Measurements from ENCODE around the gene KCNK3. TPM values are rescaled to one million over a fixed set of nuclear protein-coding genes. Genes with fewer than 3 reads are reported as not detected.

KCNK3 gene
- polyA plus RNA-seq, 3 donors, result 1.4 to 5.3 (median 2.0) TPM

DNA sequence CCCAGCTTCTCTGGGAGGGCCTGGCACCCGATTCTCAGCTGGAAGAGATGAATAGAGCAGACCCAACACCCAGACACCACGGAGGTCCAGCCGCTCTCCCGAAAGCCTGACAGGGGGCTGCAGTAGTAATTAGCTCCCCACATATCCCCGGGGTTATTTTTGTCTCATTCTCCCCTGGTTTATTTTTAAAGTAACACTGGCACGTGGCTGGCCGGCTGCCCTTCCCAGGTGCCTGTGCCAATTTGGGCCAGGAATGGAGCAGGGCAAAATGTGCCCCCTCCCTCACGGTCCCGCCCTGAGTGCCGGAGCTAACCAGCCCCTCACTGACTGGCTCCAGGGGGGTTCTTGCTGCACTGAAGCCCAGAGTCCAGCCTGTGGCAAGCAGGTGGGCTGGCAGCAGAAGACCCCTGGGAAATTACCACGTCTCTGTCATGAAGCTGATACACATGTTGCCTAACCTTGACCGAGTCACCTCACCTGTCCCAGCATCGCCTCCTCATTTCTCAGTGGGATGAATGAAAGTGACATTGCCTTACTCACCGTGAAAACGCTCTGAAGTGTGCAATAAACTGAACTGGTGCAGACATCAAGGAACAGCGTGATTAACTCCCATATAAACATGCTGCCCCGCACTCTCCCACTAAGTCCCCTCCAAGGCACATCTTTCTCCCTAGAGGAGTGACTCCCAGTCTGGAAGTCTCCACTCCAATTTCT is 18.4 kb downstream of the KCNK3 start:
- DNase-seq, result no peak

DNA sequence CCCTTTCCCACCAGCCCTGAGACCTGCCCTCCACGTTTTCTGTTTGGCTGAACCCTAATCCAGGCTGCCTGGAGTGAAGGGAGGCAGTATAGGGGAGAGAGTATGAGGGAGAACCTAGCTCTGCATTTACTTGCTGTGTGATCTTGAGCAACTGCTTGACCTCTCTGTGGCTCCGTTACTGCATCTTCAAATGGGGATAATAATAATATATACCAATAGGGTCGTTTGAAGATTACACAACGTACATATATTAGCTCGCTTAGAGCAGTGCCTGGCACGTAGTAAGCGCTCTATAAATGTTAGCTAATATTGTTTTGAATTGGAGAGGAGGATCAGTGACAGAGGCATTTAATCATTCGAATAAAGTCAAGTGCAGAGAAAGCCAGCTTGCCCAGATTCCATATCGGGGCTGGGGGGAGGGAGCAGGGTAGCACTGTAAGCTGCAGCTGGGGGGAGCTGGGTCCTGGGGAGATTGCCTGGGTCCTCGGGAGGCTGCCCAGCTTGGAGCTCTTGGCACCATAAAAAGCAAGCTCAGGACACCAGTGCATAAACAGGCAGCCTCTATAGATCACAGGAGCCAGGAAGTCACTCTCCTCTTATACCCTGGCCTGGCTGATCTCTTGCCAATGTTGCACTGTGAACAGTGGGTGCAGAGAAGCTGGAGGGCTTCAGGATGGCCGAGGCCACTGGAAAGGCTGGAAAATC is 19.1 kb downstream of the KCNK3 start:
- no peak for DNase-seq

GRCh38 chr2:26712486-26713465 is 20.3 kb downstream of the KCNK3 start:
- no peak for DNase-seq

DNA sequence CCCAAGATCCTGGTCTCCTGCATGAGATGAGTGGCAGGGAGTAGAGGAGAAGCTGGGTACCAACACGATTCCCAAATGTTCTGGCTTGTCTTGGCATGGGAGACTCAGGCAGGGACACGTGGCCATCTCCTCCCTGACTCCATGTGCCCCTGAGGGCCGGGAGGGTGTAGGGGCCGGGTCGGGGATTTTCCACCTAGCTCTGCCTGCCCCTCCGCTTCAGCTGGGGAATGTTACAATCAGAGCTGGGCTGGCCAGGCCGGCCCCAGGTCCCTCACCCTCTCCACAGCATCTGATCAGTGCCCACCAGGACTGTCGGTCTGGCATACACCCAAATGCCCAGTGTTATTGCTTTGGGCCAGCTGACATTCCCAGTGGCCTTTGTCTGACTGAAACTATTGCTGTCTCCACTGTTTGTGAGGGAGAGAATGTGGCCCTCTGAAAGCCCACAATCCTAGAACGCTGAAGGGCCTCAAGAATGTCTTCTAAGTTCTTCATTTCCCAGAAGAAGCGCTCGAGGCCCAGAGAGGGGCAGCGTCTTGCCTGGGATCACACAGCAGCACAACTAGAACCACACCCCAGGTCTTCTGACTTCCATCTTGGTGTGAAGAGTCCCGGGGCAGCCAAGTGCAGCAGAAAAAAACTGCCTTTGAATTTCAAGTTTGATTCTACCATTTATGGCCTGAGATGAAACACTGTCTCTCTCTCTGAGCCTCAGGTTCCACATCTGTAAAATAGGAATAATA is 23.2 kb downstream of the KCNK3 start:
- no peak for DNase-seq

DNA sequence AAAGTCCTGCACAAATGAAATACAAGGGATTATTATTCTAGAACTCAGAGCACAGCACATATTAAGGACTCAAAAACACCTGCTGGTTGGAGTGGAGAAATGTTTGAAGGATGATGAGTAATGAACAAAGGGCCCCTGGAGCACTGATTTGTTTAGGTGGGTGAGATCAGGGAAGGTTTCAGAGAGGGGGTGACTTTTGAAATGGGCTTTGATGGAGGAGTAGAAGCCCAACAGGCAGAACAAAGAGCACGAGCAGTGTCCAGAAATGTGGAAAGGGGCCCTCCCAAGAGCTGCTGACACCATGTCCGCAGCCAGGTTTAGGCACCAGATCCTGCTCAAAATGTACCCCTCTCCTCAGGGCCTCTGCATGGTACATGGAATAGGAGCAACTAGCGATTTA is 23.8 kb downstream of the KCNK3 start:
- no peak for DNase-seq

DNA sequence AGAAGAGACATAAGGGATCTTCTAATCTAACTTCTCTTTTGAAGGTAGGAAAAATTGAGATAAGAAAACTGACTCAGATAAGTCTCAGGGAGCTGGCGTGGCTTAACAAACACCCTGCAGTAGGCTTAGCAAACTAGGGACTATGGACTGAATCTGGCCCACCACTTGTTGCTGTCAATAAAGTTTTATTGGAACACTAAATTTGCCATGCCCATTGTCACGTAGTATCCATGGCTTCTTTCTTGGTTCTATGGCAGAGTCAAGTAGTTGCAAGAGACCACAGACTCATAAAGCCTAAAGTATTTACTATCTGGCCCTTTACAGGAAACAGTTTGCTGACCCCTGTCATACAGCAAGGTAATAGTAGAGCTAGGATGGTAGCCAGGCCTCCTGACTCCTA is 24.2 kb downstream of the KCNK3 start:
- no peak for DNase-seq

- no peak for DNase-seq
Observed at GRCh38 chr2:26717362-26717761, 24.8 kb downstream of the KCNK3 start.

- DNase-seq, result no peak
Observed at GRCh38 chr2:26718949-26719686, 26.6 kb downstream of the KCNK3 start.

DNA sequence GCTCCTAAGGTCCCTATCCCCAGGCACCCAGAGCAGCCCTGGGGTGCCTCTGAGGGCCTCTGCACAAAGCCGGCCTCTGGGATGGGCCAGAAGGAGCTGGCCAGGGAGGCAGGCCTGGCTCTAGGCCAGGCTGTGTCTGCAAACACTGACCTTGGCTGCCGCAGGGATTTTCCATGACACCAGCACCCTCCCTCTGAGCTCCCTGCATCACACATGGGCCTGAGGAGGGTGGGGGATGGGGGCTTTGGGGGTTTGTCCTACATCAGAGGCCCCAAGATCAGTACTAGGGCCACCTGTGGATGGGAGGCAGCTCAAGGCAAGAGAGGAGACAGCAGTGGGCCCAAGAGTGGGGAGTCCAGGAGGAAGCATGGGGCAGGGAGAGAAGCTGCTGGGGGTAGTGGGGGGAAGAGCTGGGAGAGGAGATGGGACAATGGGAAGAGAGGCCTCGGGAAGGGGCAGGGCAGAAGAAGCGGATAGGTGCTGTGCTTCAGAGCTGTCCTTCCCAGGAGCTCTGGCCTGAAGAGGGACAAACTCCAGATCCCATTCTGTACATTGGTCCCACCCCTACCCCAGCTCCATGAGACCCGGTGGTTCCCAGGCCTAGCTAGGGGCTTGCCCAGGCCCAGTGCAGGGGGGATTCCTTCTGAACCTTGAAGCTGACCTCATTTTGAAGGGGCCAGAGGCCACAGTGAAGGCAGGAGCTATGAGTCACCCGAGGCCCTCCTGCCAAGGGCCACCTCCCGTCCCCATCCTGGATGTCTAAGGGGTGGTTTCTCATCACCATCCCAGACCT is 28.0 kb downstream of the KCNK3 start:
- no peak for DNase-seq

DNA sequence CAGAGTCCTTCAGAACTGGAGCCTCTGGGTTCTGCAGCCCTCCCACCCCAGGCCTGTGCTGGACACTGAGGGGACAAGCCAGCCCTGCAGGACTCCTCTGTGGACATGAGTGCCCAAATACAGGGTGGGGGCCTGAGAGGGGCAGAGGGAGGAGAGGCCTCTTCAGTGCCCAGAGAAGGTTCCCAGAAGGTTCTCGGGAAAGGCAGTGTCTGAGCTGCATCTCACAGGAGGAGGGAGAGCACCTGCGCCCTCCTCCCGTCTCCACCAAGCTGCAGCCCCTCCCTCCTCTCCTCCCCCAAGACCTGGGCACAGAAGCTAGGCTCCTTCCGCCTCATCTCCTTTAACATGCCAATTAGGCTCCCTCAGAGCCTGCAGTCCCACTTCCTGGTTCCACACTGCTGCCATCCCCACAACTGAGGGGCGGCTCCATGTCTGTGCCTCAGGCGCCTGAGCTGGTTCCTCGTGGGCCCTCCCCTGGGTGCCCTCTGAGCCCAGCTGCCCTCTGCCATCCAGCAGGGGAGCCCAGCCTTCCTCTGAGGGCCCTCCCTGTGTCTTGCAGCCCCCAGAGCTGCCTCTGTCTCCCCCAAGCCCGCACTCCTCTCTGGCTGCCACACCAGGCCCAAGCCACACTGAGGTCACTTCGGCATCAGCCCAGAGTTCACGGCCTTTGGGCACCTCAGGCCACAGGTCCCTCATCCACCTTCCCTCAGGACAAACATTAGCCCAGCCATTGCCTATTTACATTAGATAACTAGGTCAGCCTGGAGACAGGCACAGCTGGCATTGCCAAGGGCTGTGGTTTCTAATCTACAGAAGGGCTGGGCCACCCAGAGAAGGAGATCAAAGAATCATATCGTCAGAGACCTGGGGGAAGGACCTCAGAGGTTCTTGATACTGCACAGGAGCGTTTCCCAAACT is 28.9 kb downstream of the KCNK3 start:
- DNase-seq, result no peak

DNA sequence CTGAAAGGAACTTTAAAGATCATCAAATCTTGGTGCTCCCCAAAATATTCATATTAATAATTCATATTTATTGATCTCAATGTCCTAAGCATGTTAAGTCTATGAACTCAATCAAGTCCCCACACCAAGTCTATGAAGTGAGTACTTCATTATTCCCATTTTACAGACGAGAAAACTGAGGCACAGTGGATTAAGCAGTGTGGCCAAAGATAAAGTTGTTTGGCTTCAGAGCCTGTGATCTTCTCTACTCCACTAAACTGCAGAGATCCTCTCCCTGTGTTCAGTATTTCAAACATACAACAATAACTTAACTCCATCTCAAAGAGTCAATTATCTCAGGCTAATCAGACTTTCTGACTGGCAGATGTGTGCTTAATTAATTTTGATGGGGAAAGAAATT is 29.8 kb downstream of the KCNK3 start:
- no peak for DNase-seq

DNA sequence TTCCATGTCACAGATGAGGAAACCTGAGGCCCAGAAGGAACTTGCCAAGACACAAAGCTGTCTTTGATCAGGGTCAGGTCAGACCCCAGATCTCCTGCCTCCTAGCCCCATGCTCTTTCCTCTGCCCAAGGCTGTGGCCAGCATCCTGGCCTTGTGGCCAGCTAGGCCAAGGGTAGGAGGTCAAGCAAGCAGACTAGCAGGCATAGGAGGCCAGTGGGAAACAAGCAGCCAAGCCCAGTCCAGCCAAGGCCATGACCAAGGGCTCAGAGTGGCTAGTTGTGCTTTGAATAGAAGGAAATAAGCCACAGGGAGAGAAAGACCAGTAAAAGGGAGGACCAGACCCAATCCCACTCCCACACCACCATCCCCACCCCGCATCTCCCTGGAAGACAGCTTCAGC is 30.4 kb downstream of the KCNK3 start:
- no peak for DNase-seq

GRCh38 chr2:26723475-26723874 is 31.0 kb downstream of the KCNK3 start:
- no peak for DNase-seq

- DNase-seq, result no peak
Observed at GRCh38 chr2:26723991-26724750, 31.6 kb downstream of the KCNK3 start.

DNA sequence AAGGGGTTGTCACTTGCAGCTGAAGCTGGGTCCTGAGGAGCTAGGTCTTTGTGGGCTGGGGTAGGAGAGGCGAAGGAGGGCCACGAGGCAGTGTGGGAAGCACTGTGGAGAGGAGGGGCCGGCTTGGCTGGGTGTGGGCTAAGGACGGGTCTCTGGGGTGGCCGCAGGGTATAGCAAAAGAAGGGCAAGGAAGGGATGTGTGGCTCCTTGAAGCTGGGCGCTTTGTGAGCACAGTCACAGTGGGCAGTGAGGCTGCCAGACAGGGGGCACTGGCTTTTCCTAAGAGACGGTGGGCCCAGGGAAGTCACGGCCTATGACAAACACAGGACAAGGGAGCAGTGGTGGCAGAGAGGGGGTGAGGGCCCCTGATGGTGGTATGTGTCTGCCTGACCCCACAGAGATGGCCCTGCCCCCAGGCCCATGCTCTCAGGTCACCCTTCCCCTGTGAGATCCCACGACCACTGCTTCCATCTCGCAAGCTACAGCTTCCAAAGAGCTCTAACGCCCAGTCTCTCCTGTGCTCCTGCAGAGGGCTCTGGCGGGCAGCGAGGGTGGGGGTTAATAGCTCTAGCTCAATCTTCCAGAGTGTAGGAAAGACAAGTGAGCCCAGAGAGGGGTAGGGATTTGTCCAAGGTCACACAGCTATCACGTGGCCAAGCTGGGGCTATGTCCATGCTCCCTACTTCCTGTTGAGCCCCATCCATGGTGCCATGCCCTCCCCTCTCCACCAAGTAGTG is 32.4 kb downstream of the KCNK3 start:
- DNase-seq, result no peak

DNA sequence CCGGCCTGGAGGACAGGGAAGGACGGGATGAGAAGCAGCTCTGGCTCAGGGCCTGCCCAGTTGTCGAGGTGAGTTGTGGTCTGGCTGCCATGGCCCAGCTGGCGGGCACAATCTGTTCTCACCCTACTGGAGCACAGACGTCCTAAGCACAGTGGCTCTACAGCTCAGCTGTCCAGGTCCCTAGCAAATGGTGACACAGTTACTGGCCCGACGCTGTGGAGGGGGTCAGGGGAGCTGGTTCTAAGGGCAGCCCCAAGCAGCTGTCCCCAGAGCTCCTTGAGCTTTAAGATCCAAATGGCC is 32.9 kb downstream of the KCNK3 start:
- DNase-seq, result no peak

DNA sequence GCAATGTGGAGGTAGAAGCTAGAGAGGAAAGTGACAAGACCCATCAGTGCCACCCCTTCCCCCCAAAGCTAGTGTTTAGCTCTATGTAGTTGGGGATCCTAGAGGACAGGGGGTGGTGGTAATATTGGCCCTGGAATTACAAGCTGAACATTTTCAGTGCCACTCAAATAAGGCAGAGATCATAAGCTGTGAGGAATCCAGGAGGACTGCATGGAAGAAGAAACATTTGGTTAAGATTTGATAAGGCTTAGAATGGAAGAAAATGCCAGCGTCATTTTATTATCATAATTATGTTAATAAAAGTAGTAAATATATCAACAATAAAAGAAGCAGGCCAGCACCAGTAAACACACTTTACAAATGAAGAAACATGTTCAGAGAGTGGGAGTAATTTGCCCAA is 33.7 kb downstream of the KCNK3 start:
- DNase-seq, result no peak

All from renal pelvis (tissue), 4 donors.